Measurements from ENCODE around the gene ITGB3BP.

- TF ChIP-seq, protein P1, sequence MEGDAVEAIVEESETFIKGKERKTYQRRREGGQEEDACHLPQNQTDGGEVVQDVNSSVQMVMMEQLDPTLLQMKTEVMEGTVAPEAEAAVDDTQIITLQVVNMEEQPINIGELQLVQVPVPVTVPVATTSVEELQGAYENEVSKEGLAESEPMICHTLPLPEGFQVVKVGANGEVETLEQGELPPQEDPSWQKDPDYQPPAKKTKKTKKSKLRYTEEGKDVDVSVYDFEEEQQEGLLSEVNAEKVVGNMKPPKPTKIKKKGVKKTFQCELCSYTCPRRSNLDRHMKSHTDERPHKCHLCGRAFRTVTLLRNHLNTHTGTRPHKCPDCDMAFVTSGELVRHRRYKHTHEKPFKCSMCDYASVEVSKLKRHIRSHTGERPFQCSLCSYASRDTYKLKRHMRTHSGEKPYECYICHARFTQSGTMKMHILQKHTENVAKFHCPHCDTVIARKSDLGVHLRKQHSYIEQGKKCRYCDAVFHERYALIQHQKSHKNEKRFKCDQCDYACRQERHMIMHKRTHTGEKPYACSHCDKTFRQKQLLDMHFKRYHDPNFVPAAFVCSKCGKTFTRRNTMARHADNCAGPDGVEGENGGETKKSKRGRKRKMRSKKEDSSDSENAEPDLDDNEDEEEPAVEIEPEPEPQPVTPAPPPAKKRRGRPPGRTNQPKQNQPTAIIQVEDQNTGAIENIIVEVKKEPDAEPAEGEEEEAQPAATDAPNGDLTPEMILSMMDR (conservative IDR thresholded peaks at IDR 0.05; ENCODE audit: low read depth, low read length): no peak
- no peak for TF ChIP-seq POLR2A (IDR thresholded peaks at IDR 0.05; ENCODE audit: low read depth, low read length)
- no peak for TF ChIP-seq MXI1 (IDR thresholded peaks at IDR 0.05; ENCODE audit: borderline replicate concordance, low read depth, low read length)
- TF ChIP-seq CHD1 (IDR thresholded peaks at IDR 0.05; ENCODE audit: low read depth, low read length): no peak
- no peak for TF ChIP-seq USF2 (IDR thresholded peaks at IDR 0.05; ENCODE audit: low read depth, low read length)
- TF ChIP-seq RAD21 (IDR thresholded peaks at IDR 0.05; ENCODE audit: low read length): no peak
- no peak for TF ChIP-seq BHLHE40 (IDR thresholded peaks at IDR 0.05; ENCODE audit: low read depth, low read length)
- TF ChIP-seq SMC3 (IDR thresholded peaks at IDR 0.05; ENCODE audit: low read depth, low read length): no peak
- TF ChIP-seq, protein P2, sequence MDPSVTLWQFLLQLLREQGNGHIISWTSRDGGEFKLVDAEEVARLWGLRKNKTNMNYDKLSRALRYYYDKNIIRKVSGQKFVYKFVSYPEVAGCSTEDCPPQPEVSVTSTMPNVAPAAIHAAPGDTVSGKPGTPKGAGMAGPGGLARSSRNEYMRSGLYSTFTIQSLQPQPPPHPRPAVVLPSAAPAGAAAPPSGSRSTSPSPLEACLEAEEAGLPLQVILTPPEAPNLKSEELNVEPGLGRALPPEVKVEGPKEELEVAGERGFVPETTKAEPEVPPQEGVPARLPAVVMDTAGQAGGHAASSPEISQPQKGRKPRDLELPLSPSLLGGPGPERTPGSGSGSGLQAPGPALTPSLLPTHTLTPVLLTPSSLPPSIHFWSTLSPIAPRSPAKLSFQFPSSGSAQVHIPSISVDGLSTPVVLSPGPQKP (IDR thresholded peaks at IDR 0.05; ENCODE audit: borderline replicate concordance, low read depth, low read length): no peak
These were observed 117.0 kb downstream of the ITGB3BP start for GRCh38 chr1:63405987-63406386.
